WTC11 (cell line): ENCODE results near the gene SORCS1. TPM values are rescaled to one million over a fixed set of nuclear protein-coding genes. Genes with fewer than 3 reads are reported as not detected.

Experiments
- ATAC-seq: fragments of 200-7000 bp; cut with Tn5 transposase; 2 replicates; pipeline ENCODE4 v1.10.0; 2021; ENCODE audit warnings: mild to moderate bottlenecking, moderate library complexity
- CTCF ChIA-PET: fragments of 300-600 bp; sonication (Branson Sonifier 250); formaldehyde crosslinking; loops from one replicate; lab custom pipeline; 2021; ENCODE audit warnings: antibody characterized with exemption; lab: Charles Lee
- POLR2A ChIA-PET: fragments of 350-600 bp; sonication (Branson Sonifier 250); formaldehyde crosslinking; loops from one replicate; lab custom pipeline; 2021; ENCODE audit warnings: antibody characterized with exemption; lab: Charles Lee
- DNase-seq: peaks from one replicate; pipeline ENCODE4 v3.0.0; 2021; ENCODE audit warnings: low spot score
- H3K27ac Mint-ChIP-seq: 2 replicates; pipeline ENCODE4 v1.8.0; 2021; ENCODE audit warnings: mixed read lengths
- H3K27me3 Mint-ChIP-seq: 2 replicates; pipeline ENCODE4 v1.8.0; 2021; ENCODE audit warnings: low read depth, mild to moderate bottlenecking, moderate library complexity, mixed read lengths
- H3K36me3 Mint-ChIP-seq: 2 replicates; pipeline ENCODE4 v1.8.0; 2021; ENCODE audit warnings: mixed read lengths
- H3K4me1 Mint-ChIP-seq: 2 replicates; pipeline ENCODE4 v1.8.0; 2022; ENCODE audit warnings: mixed read lengths
- H3K4me3 Mint-ChIP-seq: 2 replicates; pipeline ENCODE4 v1.8.0; 2021; ENCODE audit warnings: mild to moderate bottlenecking, moderate library complexity, mixed read lengths
- H3K9me3 Mint-ChIP-seq: 2 replicates; pipeline ENCODE4 v1.8.0; 2021; ENCODE audit warnings: mixed read lengths
- AR ChIP-seq: fragments of 250-450 bp; sonication (Bioruptor Pico); IDR thresholded peaks from 2 replicates; pipeline ENCODE4 v1.9.0; 2021; ENCODE audit warnings: mild to moderate bottlenecking
- ATF6 ChIP-seq: sonication (generic); formaldehyde crosslinking; IDR thresholded peaks from 2 replicates; pipeline ENCODE4 v1.8.1; 2023; ENCODE audit warnings: mild to moderate bottlenecking, missing genetic modification reagents
- CREM ChIP-seq: sonication (generic); formaldehyde crosslinking; IDR thresholded peaks from 2 replicates; pipeline ENCODE4 v1.8.1; 2022; ENCODE audit warnings: mild to moderate bottlenecking, missing genetic modification reagents, moderate library complexity
- ELF4 ChIP-seq: sonication (generic); formaldehyde crosslinking; IDR thresholded peaks from 2 replicates; pipeline ENCODE4 v1.8.1; 2022; ENCODE audit warnings: low read depth, mild to moderate bottlenecking, moderate library complexity, missing genetic modification reagents
- ESRRA ChIP-seq: sonication (generic); formaldehyde crosslinking; IDR thresholded peaks from 2 replicates; pipeline ENCODE4 v1.8.1; 2022; ENCODE audit warnings: mild to moderate bottlenecking, missing genetic modification reagents, borderline replicate concordance
- FOXJ3 ChIP-seq: sonication (generic); formaldehyde crosslinking; IDR thresholded peaks from 2 replicates; pipeline ENCODE4 v1.9.0; 2021; ENCODE audit warnings: missing genetic modification reagents, mild to moderate bottlenecking, borderline replicate concordance
- FOXP4 ChIP-seq: sonication (generic); formaldehyde crosslinking; IDR thresholded peaks from 2 replicates; pipeline ENCODE4 v1.8.0; 2022; ENCODE audit warnings: mild to moderate bottlenecking, missing genetic modification reagents
- JUN ChIP-seq: sonication (generic); formaldehyde crosslinking; IDR thresholded peaks from 2 replicates; pipeline ENCODE4 v1.8.0; 2023; ENCODE audit warnings: mild to moderate bottlenecking, missing genetic modification reagents
- NFATC4 ChIP-seq: fragments of 250-450 bp; sonication (Bioruptor Pico); IDR thresholded peaks from 2 replicates; pipeline ENCODE4 v1.9.0; 2021; ENCODE audit warnings: mild to moderate bottlenecking
- NFYB ChIP-seq: sonication (generic); formaldehyde crosslinking; conservative IDR thresholded peaks from 2 replicates; pipeline ENCODE4 v1.8.0; 2022; ENCODE audit warnings: low read depth, missing genetic modification reagents
- PRRX2 ChIP-seq: fragments of 250-450 bp; sonication (Bioruptor Pico); IDR thresholded peaks from 2 replicates; pipeline ENCODE4 v1.8.0; 2021; ENCODE audit warnings: mild to moderate bottlenecking
- SMAD4 ChIP-seq: sonication (generic); formaldehyde crosslinking; IDR thresholded peaks from 2 replicates; pipeline ENCODE4 v1.8.0; 2022; ENCODE audit warnings: mild to moderate bottlenecking, missing genetic modification reagents
- ZBTB43 ChIP-seq: sonication (generic); formaldehyde crosslinking; IDR thresholded peaks from 2 replicates; pipeline ENCODE4 v1.8.1; 2023; ENCODE audit warnings: mild to moderate bottlenecking, missing genetic modification reagents
- ZMAT4 ChIP-seq: fragments of 250-450 bp; sonication (Bioruptor Pico); IDR thresholded peaks from 2 replicates; pipeline ENCODE4 v1.9.0; 2021; ENCODE audit warnings: mild to moderate bottlenecking
- ZNF396 ChIP-seq: fragments of 250-450 bp; sonication (Bioruptor Pico); IDR thresholded peaks from 2 replicates; pipeline ENCODE4 v1.8.0; 2021; ENCODE audit warnings: mild to moderate bottlenecking, moderate library complexity, borderline replicate concordance
- ZNF512 ChIP-seq: sonication (generic); formaldehyde crosslinking; IDR thresholded peaks from 2 replicates; pipeline ENCODE4 v1.8.1; 2022; ENCODE audit warnings: missing genetic modification reagents, borderline replicate concordance
- ZNF671 ChIP-seq: fragments of 250-450 bp; sonication (Bioruptor Pico); IDR thresholded peaks from 2 replicates; pipeline ENCODE4 v1.8.0; 2021; ENCODE audit warnings: mild to moderate bottlenecking
- ZSCAN18 ChIP-seq: fragments of 250-450 bp; sonication (Bioruptor Pico); IDR thresholded peaks from 2 replicates; pipeline ENCODE4 v2.1.2; 2022; ENCODE audit warnings: mild to moderate bottlenecking, moderate library complexity
- total RNA-seq: library from RNA; stranded (reverse); gene quantifications from 3 replicates; pipeline ENCODE4 v1.2.3, GENCODE V29; 2021

Gene SORCS1
- total RNA-seq, 1 experiment from 2014 or later = 3.3 TPM

GRCh38 chr10:106652279-106652678 is 512.2 kb downstream of the SORCS1 start (continued):
- no peak for TF ChIP-seq AR (CRISPR knock-in tag)

GRCh38 chr10:106648534-106649481 is 515.7 kb downstream of the SORCS1 start:
- no peaks in the 10 kb centered on the region for H3K9me3 Mint-ChIP-seq
- H3K27me3 Mint-ChIP-seq = no peaks in the 10 kb centered on the region
- H3K36me3 Mint-ChIP-seq = no peaks in the 10 kb centered on the region
- peaks cover 34% of the 10 kb centered on the region for H3K4me1 Mint-ChIP-seq
- TF ChIP-seq SMAD4 (CRISPR knock-in tag) (no peak), ATF6 (CRISPR knock-in tag) (no peak), ZSCAN18 (CRISPR knock-in tag) (no peak), FOXP4 (CRISPR knock-in tag) (no peak), ELF4 (CRISPR knock-in tag) (no peak), JUN (CRISPR knock-in tag) (no peak), ESRRA (CRISPR knock-in tag) (no peak), CREM (no peak), NFYB (CRISPR knock-in tag) (no peak), ZNF671 (CRISPR knock-in tag) (no peak), PRRX2 (no peak), ZMAT4 (CRISPR knock-in tag) (no peak), ZBTB43 (CRISPR knock-in tag) (no peak), NFATC4 (CRISPR knock-in tag) (no peak), ZNF396 (CRISPR knock-in tag) (no peak), ZNF512 (CRISPR knock-in tag) (no peak), FOXJ3 (CRISPR knock-in tag) (no peak)
- no peak overlapping the region for H3K27ac Mint-ChIP-seq
- no peak overlapping the region for H3K4me3 Mint-ChIP-seq
- DNase-seq = no peak
- POLR2A ChIA-PET = no interaction called here
- peak; percentile 46 for ATAC-seq
- CTCF ChIA-PET = no interaction called here
